Measurements from ENCODE around the gene PDE4D. TPM values are rescaled to one million over a fixed set of nuclear protein-coding genes. Genes with fewer than 3 reads are reported as not detected.
A peak's percentile ranks its signal among the peaks of the same experiment; 100 is the strongest.

PDE4D gene
- total and polyA plus RNA-seq, 9 donors: 21.1 to 65.9 (median 33.0) TPM

DNA sequence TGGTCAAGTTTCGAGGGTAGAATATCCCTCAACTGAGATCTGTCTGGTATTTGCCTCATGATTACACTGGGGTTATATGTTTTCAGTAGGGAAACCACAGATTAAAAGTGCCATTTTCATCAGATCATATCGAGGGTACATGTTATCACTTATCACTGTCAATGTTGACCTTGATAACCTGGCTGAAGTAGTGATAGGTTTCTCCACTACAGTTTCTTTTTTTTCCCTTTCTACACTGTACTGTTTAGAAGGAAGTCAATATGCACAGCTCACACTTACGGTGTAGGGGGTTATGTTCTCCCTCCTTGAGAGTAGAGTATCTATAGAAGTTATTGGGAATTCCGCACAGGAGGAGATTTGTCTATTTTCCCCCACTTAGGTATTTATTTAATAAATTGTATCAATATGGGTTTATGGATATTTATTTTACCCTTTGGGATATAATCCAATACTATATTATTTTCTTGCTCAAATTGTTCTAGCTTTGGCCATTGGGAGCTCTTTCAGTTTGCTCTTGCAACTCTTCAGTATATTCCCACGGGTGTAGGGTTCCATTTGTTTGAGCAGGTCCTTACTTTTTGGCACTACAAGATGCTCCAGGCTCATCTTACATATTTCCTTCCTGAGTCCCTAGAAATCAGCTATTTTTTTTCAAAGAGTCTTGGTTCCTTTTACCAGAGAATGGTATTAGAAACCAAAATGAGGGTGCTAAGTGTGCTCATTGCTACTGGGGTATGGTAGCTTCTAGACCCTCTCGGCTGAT is 866.2 kb downstream of the PDE4D start:
- peaks cover 6% of the 10 kb centered on the region for H3K36me3 ChIP-seq (ENCODE audit: control insufficient read depth, insufficient read depth, low read length)
- H3K4me1 ChIP-seq (ENCODE audit: control insufficient read depth, insufficient read depth, low read length): no peaks in the 10 kb centered on the region
- no peak overlapping the region for H3K4me3 ChIP-seq (ENCODE audit: low read length)
- H3K27me3 ChIP-seq (ENCODE audit: control insufficient read depth, insufficient read depth, low read length): no peaks in the 10 kb centered on the region
- no peak for DNase-seq
- peaks cover 5% of the 10 kb centered on the region for H3K9me3 ChIP-seq (replicated peaks; ENCODE audit: control insufficient read depth, low read depth, low read length)
- WGBS (ENCODE audit: insufficient coverage): no CpG with 5 or more reads among the region's 6 CpGs
- no peak overlapping the region for H3K27ac ChIP-seq (ENCODE audit: low read length)

DNA sequence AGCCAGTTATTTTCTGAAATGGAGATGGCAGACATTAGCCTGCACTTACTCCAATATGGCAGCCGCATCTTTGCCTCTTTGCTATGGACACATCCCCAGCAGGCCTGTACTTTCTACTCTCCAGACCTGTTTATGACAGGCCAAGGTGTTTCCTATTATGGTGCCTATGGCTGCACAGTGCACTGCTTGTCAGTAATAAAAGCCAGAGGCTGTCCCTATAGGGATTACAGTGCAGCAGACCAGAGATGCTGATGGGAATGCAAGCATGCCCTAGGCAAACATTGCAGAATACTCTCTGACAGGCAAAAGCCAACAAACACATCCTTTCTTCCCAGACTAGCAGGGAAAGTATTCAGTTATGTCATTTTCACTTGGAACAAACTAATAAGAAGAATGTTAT is 867.8 kb downstream of the PDE4D start:
- Histone ChIP-seq H3K27me3 (ENCODE audit: control insufficient read depth, insufficient read depth, low read length) (no peaks in the 10 kb centered on the region), H3K27ac (ENCODE audit: low read length) (no peak overlapping the region), H3K36me3 (ENCODE audit: control insufficient read depth, insufficient read depth, low read length) (peaks cover 4% of the 10 kb centered on the region), H3K4me3 (ENCODE audit: low read length) (no peak overlapping the region), H3K9me3 (replicated peaks; ENCODE audit: control insufficient read depth, low read depth, low read length) (peaks cover 5% of the 10 kb centered on the region), H3K4me1 (ENCODE audit: control insufficient read depth, insufficient read depth, low read length) (no peaks in the 10 kb centered on the region)
- WGBS (ENCODE audit: insufficient coverage): 60% methylated on average over 1 of the region's 1 CpG
- DNase-seq: no peak

DNA sequence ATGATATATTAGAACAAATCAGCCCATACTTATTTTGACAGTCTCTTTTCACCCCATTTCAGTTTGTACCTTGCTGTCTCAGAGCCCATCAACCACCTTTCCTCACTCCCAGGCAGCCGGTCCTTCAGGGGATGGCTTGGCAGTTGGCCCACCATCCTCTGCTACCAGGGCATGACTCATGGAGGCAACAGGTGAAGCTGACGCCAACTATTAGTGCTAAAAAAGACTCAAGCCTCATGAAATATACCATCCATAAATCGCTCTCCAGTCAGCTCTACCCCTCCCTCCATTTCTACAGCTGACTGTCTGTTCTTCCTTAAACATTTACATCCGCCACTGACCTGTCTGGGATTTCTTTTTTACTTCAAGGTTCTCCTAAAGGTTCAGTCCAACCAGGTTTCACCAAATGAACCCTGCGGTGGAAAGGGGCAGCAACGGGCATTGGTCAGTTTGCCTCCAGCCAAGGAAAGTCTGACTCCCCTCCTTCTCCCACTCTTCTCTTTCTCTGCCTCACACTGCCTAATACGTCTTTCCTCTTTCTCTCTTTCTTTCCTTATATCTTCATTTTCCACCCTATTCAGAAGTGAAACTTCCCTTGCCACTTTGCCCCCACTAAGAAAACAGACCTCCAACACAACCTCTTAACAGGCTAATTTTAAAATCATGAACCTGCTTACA is 871.5 kb downstream of the PDE4D start:
- Histone ChIP-seq H3K27me3 (ENCODE audit: control insufficient read depth, insufficient read depth, low read length) (no peaks in the 10 kb centered on the region), H3K4me3 (ENCODE audit: low read length) (no peak overlapping the region), H3K4me1 (ENCODE audit: control insufficient read depth, insufficient read depth, low read length) (no peaks in the 10 kb centered on the region), H3K9me3 (replicated peaks; ENCODE audit: control insufficient read depth, low read depth, low read length) (no peaks in the 10 kb centered on the region), H3K36me3 (ENCODE audit: control insufficient read depth, insufficient read depth, low read length) (peaks cover 3% of the 10 kb centered on the region), H3K27ac (ENCODE audit: low read length) (no peak overlapping the region)
- 83% methylated on average over 6 of the region's 7 CpGs for WGBS (ENCODE audit: insufficient coverage)
- DNase-seq: peak; percentile 44

DNA sequence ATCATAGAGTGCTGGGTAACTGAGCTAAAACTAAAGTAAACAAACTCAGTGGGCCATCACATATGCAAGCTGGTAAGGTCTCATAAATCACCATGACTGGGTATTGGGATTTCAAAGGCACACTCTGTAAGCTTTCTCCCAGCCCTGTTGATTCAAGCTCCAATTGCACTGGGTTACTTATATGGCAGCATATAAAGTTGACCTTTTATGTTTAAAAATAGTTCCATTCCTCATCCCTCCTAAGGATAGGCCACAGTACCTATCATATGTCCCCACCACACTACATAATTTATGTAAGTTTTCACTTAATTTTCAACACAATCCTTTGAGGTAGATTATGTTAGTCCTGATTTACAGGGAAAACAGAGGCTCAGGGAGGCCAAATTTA is 872.2 kb downstream of the PDE4D start:
- H3K4me1 ChIP-seq (ENCODE audit: control insufficient read depth, insufficient read depth, low read length): no peaks in the 10 kb centered on the region
- peaks cover 5% of the 10 kb centered on the region for H3K36me3 ChIP-seq (ENCODE audit: control insufficient read depth, insufficient read depth, low read length)
- DNase-seq: no peak
- no peaks in the 10 kb centered on the region for H3K27me3 ChIP-seq (ENCODE audit: control insufficient read depth, insufficient read depth, low read length)
- no peaks in the 10 kb centered on the region for H3K9me3 ChIP-seq (replicated peaks; ENCODE audit: control insufficient read depth, low read depth, low read length)
- no peak overlapping the region for H3K4me3 ChIP-seq (ENCODE audit: low read length)
- no peak overlapping the region for H3K27ac ChIP-seq (ENCODE audit: low read length)

DNA sequence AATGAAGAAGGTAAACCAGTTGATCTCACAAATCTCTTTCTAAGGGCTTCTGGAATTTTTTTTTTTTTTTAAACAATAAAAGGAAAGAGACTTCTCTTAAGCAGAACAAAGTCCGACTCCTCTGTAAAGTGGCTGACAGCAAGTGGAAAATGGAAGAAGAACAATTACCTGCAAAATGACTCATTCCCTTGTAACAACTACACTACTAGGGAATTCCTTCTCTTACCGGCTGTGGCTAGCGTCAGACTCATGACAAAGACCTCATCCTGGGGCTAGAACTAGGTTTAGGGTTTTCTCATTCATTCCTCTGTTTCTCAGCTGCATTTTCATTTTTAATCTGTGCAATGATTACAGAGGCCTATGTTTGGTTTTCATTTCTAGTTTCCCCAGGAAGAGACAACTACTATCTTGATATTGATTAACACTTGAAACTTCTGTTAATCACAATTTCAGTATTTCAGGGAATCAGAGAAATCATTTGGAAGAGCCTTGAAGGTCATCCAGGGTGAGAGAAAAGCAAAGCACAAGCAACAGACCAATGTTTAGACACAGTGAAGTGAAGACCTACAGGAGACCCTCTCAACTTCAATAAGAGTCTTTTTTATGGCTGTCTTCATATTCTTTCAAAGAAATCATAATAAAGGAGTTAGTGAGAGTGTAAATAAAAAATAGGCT is 872.8 kb downstream of the PDE4D start:
- WGBS (ENCODE audit: insufficient coverage): no CpG with 5 or more reads among the region's 3 CpGs
- Histone ChIP-seq H3K9me3 (replicated peaks; ENCODE audit: control insufficient read depth, low read depth, low read length) (no peaks in the 10 kb centered on the region), H3K36me3 (ENCODE audit: control insufficient read depth, insufficient read depth, low read length) (peaks cover 5% of the 10 kb centered on the region), H3K4me1 (ENCODE audit: control insufficient read depth, insufficient read depth, low read length) (no peaks in the 10 kb centered on the region), H3K27ac (ENCODE audit: low read length) (peak overlapping the region; percentile 22), H3K27me3 (ENCODE audit: control insufficient read depth, insufficient read depth, low read length) (no peaks in the 10 kb centered on the region), H3K4me3 (ENCODE audit: low read length) (no peak overlapping the region)
- no peak for DNase-seq

DNA sequence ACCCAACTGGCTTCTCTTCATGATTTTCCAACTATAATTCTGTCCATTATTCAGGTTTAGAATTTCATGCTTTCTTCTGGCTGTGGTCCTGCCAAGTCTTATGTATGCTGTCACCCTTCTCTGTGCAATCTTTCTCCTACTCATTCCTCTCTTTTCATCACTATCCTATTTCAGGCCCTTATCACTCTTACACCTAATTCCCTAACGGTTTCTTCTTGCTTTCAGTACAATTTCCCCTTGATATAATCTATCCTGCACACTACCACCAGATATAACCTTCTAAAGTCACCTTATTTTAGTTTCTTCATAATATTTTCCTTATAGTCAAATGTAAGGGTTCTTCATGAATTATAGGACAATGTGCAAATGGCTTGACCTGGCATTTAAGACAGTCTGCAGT is 874.4 kb downstream of the PDE4D start:
- no peak for DNase-seq
- Histone ChIP-seq H3K36me3 (ENCODE audit: control insufficient read depth, insufficient read depth, low read length) (peaks cover 5% of the 10 kb centered on the region), H3K4me3 (ENCODE audit: low read length) (no peak overlapping the region), H3K27me3 (ENCODE audit: control insufficient read depth, insufficient read depth, low read length) (no peaks in the 10 kb centered on the region), H3K4me1 (ENCODE audit: control insufficient read depth, insufficient read depth, low read length) (no peaks in the 10 kb centered on the region), H3K9me3 (replicated peaks; ENCODE audit: control insufficient read depth, low read depth, low read length) (no peaks in the 10 kb centered on the region), H3K27ac (ENCODE audit: low read length) (no peak overlapping the region)
- 83% methylated on average over 1 of the region's 1 CpG for WGBS (ENCODE audit: insufficient coverage)

DNA sequence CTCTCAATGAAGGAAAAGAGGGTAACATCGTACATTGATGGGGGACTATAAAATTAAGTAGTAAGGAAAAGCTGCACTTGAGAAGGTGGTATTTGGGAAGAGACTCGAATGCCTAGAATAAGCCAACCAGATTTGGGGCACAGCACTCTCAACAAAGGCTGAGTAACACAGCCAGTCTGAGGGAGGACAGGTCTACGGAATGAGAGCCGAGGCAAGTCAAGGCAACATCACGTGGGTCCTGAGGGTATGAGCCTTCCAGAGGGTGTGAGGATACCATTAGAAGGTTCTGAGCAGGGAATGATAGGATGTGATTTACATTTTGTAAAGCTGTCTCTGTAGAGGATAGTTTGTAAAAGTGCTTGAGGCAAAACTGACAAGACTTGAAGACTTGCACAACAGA is 876.6 kb downstream of the PDE4D start:
- peaks cover 3% of the 10 kb centered on the region for H3K36me3 ChIP-seq (ENCODE audit: control insufficient read depth, insufficient read depth, low read length)
- no peak overlapping the region for H3K4me3 ChIP-seq (ENCODE audit: low read length)
- H3K4me1 ChIP-seq (ENCODE audit: control insufficient read depth, insufficient read depth, low read length): no peaks in the 10 kb centered on the region
- H3K9me3 ChIP-seq (replicated peaks; ENCODE audit: control insufficient read depth, low read depth, low read length): no peaks in the 10 kb centered on the region
- no peak overlapping the region for H3K27ac ChIP-seq (ENCODE audit: low read length)
- 93% methylated on average over 5 of the region's 5 CpGs for WGBS (ENCODE audit: insufficient coverage)
- no peaks in the 10 kb centered on the region for H3K27me3 ChIP-seq (ENCODE audit: control insufficient read depth, insufficient read depth, low read length)
- no peak for DNase-seq

DNA sequence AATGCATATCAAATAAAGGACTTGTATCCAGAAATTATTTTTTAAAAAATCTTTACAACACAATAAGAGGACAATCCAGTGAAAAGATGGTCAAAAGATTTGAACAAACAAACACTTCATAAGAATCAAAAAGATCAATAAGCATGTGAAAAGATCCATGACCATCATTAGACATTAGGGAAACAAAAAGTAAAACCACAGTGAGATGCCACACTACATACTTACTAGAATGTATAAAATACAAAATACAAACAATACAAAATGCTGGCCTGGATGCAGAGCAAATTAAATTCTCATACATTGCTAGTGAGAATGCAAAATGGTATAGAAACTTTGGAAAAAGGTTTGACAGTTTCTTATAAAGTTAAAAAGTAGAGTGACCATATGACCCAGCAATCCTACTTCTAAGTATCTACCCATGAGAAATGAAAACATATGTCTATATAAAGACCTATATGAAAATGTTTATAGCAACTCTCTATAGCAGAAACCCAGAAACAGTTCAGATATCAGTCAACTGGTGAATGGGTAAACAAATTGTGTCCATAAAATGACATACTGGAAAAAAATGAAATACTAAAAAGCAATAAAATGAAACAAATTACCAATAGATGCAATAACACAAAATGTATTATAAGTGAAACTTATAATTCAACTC is 884.6 kb downstream of the PDE4D start:
- Histone ChIP-seq H3K4me1 (ENCODE audit: control insufficient read depth, insufficient read depth, low read length) (no peaks in the 10 kb centered on the region), H3K27ac (ENCODE audit: low read length) (no peak overlapping the region), H3K9me3 (replicated peaks; ENCODE audit: control insufficient read depth, low read depth, low read length) (no peaks in the 10 kb centered on the region), H3K36me3 (ENCODE audit: control insufficient read depth, insufficient read depth, low read length) (peaks cover 3% of the 10 kb centered on the region), H3K4me3 (ENCODE audit: low read length) (no peak overlapping the region), H3K27me3 (ENCODE audit: control insufficient read depth, insufficient read depth, low read length) (no peaks in the 10 kb centered on the region)
- DNase-seq: no peak

DNA sequence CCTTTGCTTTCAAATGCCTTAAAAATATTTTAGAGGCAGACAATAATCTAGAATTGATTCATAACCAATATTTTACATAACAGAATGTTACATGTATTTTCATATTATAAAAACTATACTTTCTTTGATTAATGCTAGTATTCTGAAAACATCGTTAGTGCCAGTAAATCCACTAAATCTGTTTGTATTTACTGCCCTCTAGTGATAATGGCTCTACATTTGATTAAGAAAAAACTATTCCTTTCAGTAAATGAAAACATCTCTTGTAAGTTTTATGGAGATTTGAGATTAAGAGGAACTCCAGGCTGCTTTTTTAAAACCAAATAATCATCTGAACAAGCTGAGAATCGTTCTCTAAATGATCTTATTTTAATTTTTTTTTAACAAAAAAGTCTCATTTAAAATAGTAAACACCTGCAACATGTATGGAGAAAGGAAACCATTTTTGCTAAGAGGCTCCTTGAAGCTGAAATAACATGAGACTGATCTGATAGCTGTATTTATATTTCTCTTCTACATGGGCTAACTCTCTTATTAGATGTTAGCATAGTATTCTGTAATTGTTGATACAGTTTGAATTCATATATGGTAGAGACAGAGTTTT is 886.0 kb downstream of the PDE4D start:
- Histone ChIP-seq H3K4me3 (ENCODE audit: low read length) (no peak overlapping the region), H3K27ac (ENCODE audit: low read length) (no peak overlapping the region), H3K27me3 (ENCODE audit: control insufficient read depth, insufficient read depth, low read length) (no peaks in the 10 kb centered on the region), H3K4me1 (ENCODE audit: control insufficient read depth, insufficient read depth, low read length) (no peaks in the 10 kb centered on the region), H3K9me3 (replicated peaks; ENCODE audit: control insufficient read depth, low read depth, low read length) (no peaks in the 10 kb centered on the region), H3K36me3 (ENCODE audit: control insufficient read depth, insufficient read depth, low read length) (peaks cover 3% of the 10 kb centered on the region)
- no CpG with 5 or more reads among the region's 2 CpGs for WGBS (ENCODE audit: insufficient coverage)
- peak; percentile 36 for DNase-seq
